HEK293T (cell line): ENCODE data around the gene FGR.

ENCODE experiments used
- CTCF ChIA-PET: fragments of 350-600 bp; formaldehyde crosslinking; extraction: SDS; loops from one replicate; lab custom pipeline; 2021; ENCODE audit warnings: antibody characterized with exemption, inconsistent platforms; lab: Yijun Ruan, JAX
- POLR2A ChIA-PET: fragments of 350-600 bp; formaldehyde crosslinking; extraction: SDS; loops from one replicate; lab custom pipeline; 2020; ENCODE audit warnings: antibody characterized with exemption, inconsistent platforms; lab: Yijun Ruan, JAX
- DNase-seq: peaks from one replicate; pipeline ENCODE4 v3.0.0; 2012; ENCODE audit warnings: mixed read lengths; ENCODE audit errors: extremely low spot score
- ARNT ChIP-seq: fragments of 450-650 bp; IDR thresholded peaks from 2 replicates; pipeline ENCODE4 v1.6.1; 2017; ENCODE audit warnings: mild to moderate bottlenecking
- BHLHE40 ChIP-seq: fragments of 450-650 bp; IDR thresholded peaks from 2 replicates; pipeline ENCODE4 v1.6.1; 2016; ENCODE audit warnings: mild to moderate bottlenecking, moderate library complexity, borderline replicate concordance
- CTBP1 ChIP-seq: fragments of 450-650 bp; IDR thresholded peaks from 2 replicates; pipeline ENCODE4 v1.6.1; 2016; ENCODE audit warnings: borderline replicate concordance
- ELF4 ChIP-seq: fragments of 450-650 bp; IDR thresholded peaks from 2 replicates; pipeline ENCODE4 v1.6.1; 2017; ENCODE audit warnings: antibody characterized with exemption
- FOXA1 ChIP-seq: fragments of 450-650 bp; IDR thresholded peaks from 2 replicates; pipeline ENCODE4 v1.6.1; 2016; ENCODE audit warnings: mild to moderate bottlenecking
- FOXK2 ChIP-seq: fragments of 450-650 bp; IDR thresholded peaks from 2 replicates; pipeline ENCODE4 v1.6.1; 2016; ENCODE audit warnings: mild to moderate bottlenecking
- FOXM1 ChIP-seq: fragments of 450-650 bp; IDR thresholded peaks from 2 replicates; pipeline ENCODE4 v1.6.1; 2017; ENCODE audit warnings: mild to moderate bottlenecking, borderline replicate concordance
- HDGF ChIP-seq: fragments of 450-650 bp; IDR thresholded peaks from 2 replicates; pipeline ENCODE4 v1.6.1; 2017; ENCODE audit warnings: antibody characterized with exemption, borderline replicate concordance
- L3MBTL2 ChIP-seq: fragments of 450-650 bp; conservative IDR thresholded peaks from 2 replicates; pipeline ENCODE4 v1.6.1; 2016; ENCODE audit warnings: mild to moderate bottlenecking
- LEF1 ChIP-seq: fragments of 450-650 bp; IDR thresholded peaks from 2 replicates; pipeline ENCODE4 v1.6.1; 2017; ENCODE audit warnings: mild to moderate bottlenecking, borderline replicate concordance
- NFRKB ChIP-seq: fragments of 450-650 bp; IDR thresholded peaks from 2 replicates; pipeline ENCODE4 v1.6.1; 2016; ENCODE audit warnings: mild to moderate bottlenecking, moderate library complexity
- PKNOX1 ChIP-seq: fragments of 450-650 bp; IDR thresholded peaks from 2 replicates; pipeline ENCODE4 v1.6.1; 2016
- SP1 ChIP-seq: fragments of 450-650 bp; IDR thresholded peaks from 2 replicates; pipeline ENCODE4 v1.6.1; 2017
- SUZ12 ChIP-seq: fragments of 450-650 bp; IDR thresholded peaks from 2 replicates; pipeline ENCODE4 v1.6.1; 2016; ENCODE audit warnings: mild to moderate bottlenecking
- TARDBP ChIP-seq: fragments of 450-650 bp; IDR thresholded peaks from 2 replicates; pipeline ENCODE4 v1.6.1; 2016
- ZNF384 ChIP-seq: fragments of 450-650 bp; IDR thresholded peaks from 2 replicates; pipeline ENCODE4 v1.6.1; 2016

FGR gene

GRCh38 chr1:27614625-27615344 lies 20.2 kb downstream of the FGR start:
- TF ChIP-seq TARDBP (no peak), HDGF (no peak)
- DNase-seq = no peak
- ChIA-PET POLR2A (no interaction called here), CTCF (no interaction called here)

DNA sequence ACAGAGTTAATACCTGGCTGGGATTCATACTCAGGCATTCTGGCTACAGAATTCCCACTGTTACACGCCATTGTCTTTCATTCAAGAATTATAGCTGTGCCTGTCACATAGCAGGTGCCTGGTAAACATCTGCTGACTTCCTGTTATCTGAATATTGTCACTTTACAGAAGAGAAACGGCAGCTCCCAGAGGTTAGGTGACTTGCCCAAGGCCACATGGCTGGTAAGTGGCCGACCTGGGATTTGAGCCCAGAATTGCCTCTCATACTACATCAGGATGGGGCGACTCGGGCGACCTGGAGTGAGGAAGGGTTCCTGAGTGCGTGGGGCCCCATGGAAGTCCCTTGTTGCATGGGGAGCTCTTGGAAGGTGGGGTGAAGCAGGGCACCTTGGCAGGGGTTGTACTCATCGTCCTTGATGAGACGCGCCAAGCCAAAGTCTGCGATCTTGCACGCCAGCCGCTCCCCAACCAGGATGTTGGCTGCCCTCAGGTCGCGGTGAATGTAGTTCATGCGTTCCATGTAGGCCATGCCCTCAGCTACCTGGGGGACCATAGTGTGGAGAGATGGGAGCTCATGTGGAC lies 20.9 kb downstream of the FGR start:
- CTCF ChIA-PET = no interaction called here
- POLR2A ChIA-PET = interaction anchor here (1.6 kb wide), 1 partner anchor 49 kb away, joined by 3 read pairs; no protein-coding TSS in a partner anchor
- no peak for TF ChIP-seq SP1
- TF ChIP-seq ARNT = no peak
- no peak for TF ChIP-seq SUZ12
- no peak for TF ChIP-seq HDGF
- TF ChIP-seq PKNOX1 = no peak
- no peak for TF ChIP-seq FOXA1
- no peak for TF ChIP-seq ZNF384
- no peak for TF ChIP-seq TARDBP
- no peak for TF ChIP-seq ELF4
- TF ChIP-seq NFRKB = no peak
- no peak for TF ChIP-seq FOXM1
- no peak for TF ChIP-seq FOXK2
- TF ChIP-seq BHLHE40 = no peak
- no peak for TF ChIP-seq LEF1
- TF ChIP-seq CTBP1 = no peak
- no peak for TF ChIP-seq L3MBTL2
- DNase-seq = no peak

DNA sequence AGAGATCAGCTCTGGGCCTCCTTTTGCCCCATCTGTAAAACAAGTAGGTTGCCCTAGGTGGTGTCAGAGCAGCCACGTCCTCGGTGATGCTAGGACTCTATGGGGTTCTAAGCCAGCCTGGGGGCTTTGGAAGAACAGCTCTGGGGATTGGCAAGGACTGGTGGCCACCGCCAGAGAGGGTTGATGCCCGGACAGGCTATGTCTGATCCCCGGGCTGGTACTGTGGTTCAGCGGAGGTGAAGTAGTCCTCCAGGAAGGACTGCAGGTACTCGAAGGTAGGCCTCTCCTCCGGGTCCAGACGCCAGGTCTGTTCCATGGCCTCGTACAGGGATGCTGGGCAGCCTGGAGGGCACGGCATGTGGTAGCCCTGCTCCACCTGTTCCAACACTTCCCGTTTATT lies 22.3 kb downstream of the FGR start:
- no peak for TF ChIP-seq ARNT
- TF ChIP-seq LEF1 = no peak
- TF ChIP-seq SUZ12 = no peak
- no peak for TF ChIP-seq HDGF
- no peak for TF ChIP-seq BHLHE40
- TF ChIP-seq SP1 = no peak
- ChIA-PET POLR2A (interaction anchor here (1.6 kb wide), 1 partner anchor 50 kb away, joined by 3 read pairs; no protein-coding TSS in a partner anchor), CTCF (no interaction called here)
- no peak for DNase-seq

DNA sequence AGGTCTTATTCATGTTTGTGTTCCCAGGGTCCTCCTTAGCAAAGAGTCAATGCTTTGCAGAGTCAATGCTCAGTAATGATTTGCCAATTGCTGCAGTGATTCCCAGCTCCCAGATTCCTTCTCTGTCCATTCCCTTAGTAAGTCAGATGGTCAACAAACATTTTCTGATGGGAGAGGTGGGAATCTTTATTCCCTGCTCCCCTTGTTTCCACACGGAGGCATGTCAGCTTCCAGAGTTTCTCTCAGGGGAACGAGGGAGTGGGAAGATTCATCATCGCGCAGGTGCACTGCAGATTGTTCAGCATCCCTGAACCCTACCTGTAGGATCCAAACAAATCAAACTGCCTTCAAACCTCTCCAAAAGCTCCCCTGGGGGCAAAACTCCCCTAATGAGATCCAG lies 23.5 kb downstream of the FGR start:
- DNase-seq = no peak
- CTCF ChIA-PET = interaction anchor here (0.6 to 5.5 kb wide), 3 partner anchors 51 to 59 kb away, joined by 4 to 54 read pairs (median 5); no protein-coding TSS in a partner anchor
- TF ChIP-seq HDGF (no peak), ELF4 (no peak), PKNOX1 (no peak), SP1 (no peak), BHLHE40 (no peak), L3MBTL2 (no peak), SUZ12 (no peak), TARDBP (no peak), ZNF384 (no peak), NFRKB (no peak), FOXK2 (no peak), FOXM1 (no peak), CTBP1 (no peak)
- POLR2A ChIA-PET = no interaction called here

GRCh38 chr1:27609618-27610240 lies 25.3 kb downstream of the FGR start:
- CTCF ChIA-PET = interaction anchor here (1.6 to 5.5 kb wide), 2 partner anchors 53 kb away, joined by 4 to 54 read pairs; no protein-coding TSS in a partner anchor
- DNase-seq = no peak
- TF ChIP-seq BHLHE40 = no peak
- no peak for TF ChIP-seq FOXM1
- no peak for TF ChIP-seq SP1
- no peak for TF ChIP-seq LEF1
- TF ChIP-seq NFRKB = no peak
- TF ChIP-seq SUZ12 = no peak
- no peak for TF ChIP-seq FOXK2
- TF ChIP-seq CTBP1 = no peak
- no peak for TF ChIP-seq ELF4
- POLR2A ChIA-PET = no interaction called here

DNA sequence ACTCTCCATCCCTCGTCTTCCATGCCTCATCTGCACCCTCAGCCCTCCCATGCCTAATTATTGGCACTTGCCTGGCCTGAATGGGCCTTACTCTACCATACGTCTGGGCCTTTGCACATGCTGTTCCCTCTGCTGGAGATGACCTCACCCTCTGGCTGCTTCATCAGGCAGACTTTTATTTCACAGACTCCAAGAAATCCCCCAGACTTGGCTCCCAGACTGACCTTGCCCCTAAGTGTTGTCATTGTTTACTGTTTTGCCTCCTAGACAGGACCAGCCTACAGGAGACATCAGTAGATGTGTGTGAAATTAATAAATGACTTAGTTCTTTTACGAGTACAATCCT lies 25.8 kb downstream of the FGR start:
- POLR2A ChIA-PET = no interaction called here
- CTCF ChIA-PET = interaction anchor here (0.6 to 5.5 kb wide), 2 partner anchors 53 to 58 kb away, joined by 3 to 54 read pairs; no protein-coding TSS in a partner anchor
- DNase-seq = no peak
- TF ChIP-seq TARDBP = no peak
- no peak for TF ChIP-seq HDGF
- TF ChIP-seq CTBP1 = no peak
- no peak for TF ChIP-seq ZNF384
- no peak for TF ChIP-seq ARNT
- TF ChIP-seq BHLHE40 = no peak
- TF ChIP-seq SP1 = no peak
- no peak for TF ChIP-seq FOXM1
- no peak for TF ChIP-seq SUZ12
- no peak for TF ChIP-seq FOXK2
